ENCODE measurements around the gene TMEM26. TPM values are rescaled to one million over a fixed set of nuclear protein-coding genes. Genes with fewer than 3 reads are reported as not detected.

TMEM26 gene
- total RNA-seq, 4 donors from 2014 or later = 0.95 to 2.0 (median 1.3) TPM

DNA sequence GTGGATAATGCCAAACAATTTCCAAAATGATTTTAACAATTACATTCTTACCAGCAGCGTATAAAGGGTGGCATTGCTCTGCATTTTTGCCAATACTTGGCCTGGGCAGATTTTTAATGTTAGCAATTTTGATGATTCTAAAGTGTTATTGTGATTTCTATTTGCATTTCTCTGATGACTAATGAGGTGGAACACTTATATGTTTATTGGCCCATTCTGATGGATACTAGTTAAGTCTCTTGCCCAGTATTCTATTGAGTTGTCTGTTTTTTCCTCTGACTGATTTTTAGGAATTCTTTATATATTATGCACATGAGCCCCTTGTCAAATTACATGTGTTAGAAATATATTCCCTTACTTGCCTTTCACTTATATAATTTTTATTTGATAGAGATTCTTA is 86.8 kb downstream of the TMEM26 start:
- ATAC-seq (ENCODE audit: low FRiP score) (no peak), DNase-seq (ENCODE audit: low spot score) (no peak)
- TF ChIP-seq, protein P1, sequence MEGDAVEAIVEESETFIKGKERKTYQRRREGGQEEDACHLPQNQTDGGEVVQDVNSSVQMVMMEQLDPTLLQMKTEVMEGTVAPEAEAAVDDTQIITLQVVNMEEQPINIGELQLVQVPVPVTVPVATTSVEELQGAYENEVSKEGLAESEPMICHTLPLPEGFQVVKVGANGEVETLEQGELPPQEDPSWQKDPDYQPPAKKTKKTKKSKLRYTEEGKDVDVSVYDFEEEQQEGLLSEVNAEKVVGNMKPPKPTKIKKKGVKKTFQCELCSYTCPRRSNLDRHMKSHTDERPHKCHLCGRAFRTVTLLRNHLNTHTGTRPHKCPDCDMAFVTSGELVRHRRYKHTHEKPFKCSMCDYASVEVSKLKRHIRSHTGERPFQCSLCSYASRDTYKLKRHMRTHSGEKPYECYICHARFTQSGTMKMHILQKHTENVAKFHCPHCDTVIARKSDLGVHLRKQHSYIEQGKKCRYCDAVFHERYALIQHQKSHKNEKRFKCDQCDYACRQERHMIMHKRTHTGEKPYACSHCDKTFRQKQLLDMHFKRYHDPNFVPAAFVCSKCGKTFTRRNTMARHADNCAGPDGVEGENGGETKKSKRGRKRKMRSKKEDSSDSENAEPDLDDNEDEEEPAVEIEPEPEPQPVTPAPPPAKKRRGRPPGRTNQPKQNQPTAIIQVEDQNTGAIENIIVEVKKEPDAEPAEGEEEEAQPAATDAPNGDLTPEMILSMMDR (IDR thresholded peaks at IDR 0.05) = no peak

- DNase-seq (ENCODE audit: low spot score) = no peak
- TF ChIP-seq, protein P1 (IDR thresholded peaks at IDR 0.05) = no peak
- ATAC-seq (ENCODE audit: low FRiP score) = no peak
These were observed 88.6 kb downstream of the TMEM26 start for GRCh38 chr10:61364619-61365018.

DNA sequence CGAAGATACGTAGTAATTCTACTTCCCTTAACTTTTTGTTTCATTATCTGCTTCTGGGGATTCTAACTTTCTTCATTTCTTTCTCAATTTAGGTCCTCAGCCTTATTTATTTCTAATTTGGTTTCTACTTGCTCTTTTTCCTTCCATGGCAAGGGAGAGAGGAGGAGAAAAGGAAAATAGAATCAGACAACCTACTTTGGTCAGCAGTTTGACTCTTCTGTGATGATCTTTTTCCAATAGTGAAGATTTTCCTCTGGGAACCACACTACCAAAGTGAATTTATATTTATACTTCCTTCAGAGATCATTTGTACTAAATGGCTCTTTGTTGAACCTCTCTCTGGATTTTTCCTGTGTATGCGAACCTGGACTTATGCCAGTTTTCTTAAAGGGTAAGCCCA is 90.2 kb downstream of the TMEM26 start:
- no peak for DNase-seq (ENCODE audit: low spot score)
- TF ChIP-seq, protein P1 (IDR thresholded peaks at IDR 0.05) = no peak
- no peak for ATAC-seq (ENCODE audit: low FRiP score)

DNA sequence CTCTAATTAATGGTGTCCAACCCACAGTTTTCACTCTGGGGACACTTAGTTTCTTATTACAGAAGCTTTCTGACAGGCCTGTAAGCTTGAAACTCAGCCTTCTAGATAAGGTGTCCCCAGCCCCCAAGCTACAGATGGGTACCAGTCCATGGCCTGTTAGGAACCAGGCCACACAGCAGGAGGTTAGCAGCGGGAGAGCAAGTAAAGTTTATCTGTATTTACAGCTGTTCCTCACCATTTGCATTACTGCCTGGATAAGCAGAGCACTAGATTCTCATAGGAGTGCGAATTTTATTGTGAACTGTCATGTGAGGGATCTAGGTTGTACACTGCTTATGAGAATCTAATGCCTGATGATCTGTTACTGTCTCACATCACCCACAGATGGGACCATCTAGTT is 93.7 kb downstream of the TMEM26 start:
- DNase-seq (ENCODE audit: low spot score) (no peak), ATAC-seq (ENCODE audit: low FRiP score) (no peak)
- TF ChIP-seq, protein P1 (IDR thresholded peaks at IDR 0.05) = no peak

GRCh38 chr10:61357687-61358086 is 95.5 kb downstream of the TMEM26 start:
- ATAC-seq (ENCODE audit: low FRiP score) (no peak), DNase-seq (ENCODE audit: low spot score) (no peak)
- TF ChIP-seq, protein P1 (IDR thresholded peaks at IDR 0.05) = no peak

Other genes starting within 250 kb of the TMEM26 start
- under 1 TPM in 1 of 4 donors, not detected in 3; 0.65 TPM for gene CABCOCO1, start 209.5 kb upstream of the TMEM26 start, total RNA-seq

Data from omental fat pad (tissue), 4 donors.